ENCODE results near the gene IL32. TPM values are rescaled to one million over a fixed set of nuclear protein-coding genes. Genes with fewer than 3 reads are reported as not detected.

Gene IL32
- total RNA-seq, 1 donor from 2014 or later, result 1,559 TPM

- DNase-seq (ENCODE audit: extremely low read depth, low read depth, low spot score), result no peak
Observed at GRCh38 chr16:3113765-3114479, 48.5 kb downstream of the IL32 start.

- DNase-seq (ENCODE audit: extremely low read depth, low read depth, low spot score), result no peak
Observed at GRCh38 chr16:3115003-3115402, 49.6 kb downstream of the IL32 start.

DNA sequence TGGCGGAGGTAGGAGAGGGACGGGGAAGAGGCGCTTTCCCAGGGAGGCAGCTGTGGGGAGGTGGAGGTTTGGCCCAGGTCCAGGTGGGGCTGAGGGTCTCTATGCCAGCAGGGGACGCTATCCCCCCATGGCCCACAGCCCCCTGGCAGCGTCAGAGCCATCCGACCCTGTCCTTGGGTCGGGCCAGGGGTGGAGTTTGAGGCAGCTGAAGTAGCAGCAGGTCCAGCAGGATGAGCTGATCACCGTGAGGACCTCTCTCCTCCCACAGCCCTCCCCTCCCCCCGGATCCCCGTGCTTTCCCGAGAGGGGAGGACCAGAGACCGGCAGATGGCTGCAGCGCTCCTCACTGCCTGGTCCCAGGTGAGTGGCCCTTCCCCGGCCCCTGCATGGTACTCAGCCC lies 50.1 kb downstream of the IL32 start:
- DNase-seq (ENCODE audit: extremely low read depth, low read depth, low spot score), result no peak

- DNase-seq (ENCODE audit: extremely low read depth, low read depth, low spot score), result no peak
Observed at GRCh38 chr16:3118204-3118790, 52.9 kb downstream of the IL32 start.

DNA sequence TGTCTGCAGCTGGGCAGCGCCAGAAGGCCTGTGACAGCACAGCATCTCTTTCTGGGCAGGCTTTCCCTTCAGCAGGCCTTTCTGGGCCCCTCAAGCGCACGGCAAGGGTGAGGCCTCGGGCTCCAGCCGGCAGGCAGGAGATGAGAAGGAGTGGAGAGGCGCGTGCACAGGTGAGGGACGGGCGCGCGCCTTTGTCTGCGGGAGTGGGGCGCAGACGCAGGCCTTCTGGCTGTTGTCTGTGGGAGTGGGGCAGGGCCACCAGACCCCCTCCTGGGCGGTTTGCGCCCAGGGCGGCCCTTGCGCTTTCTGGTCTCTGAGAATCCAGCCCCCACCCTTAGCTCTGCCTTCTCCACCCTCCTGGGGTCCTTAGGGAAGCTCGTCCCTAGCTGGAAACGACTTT lies 53.4 kb downstream of the IL32 start:
- no peak for DNase-seq (ENCODE audit: extremely low read depth, low read depth, low spot score)

Other genes starting within 250 kb of the IL32 start
- gene PRSS21, start 248.4 kb upstream of the IL32 start, total RNA-seq, result not detected in 2 replicates
- 0.99 TPM in 1 of 2 replicates, not detected in the other for gene ZG16B, start 235.3 kb upstream of the IL32 start, total RNA-seq
- 0.44 TPM in 1 of 2 replicates, not detected in the other for gene PRSS22, start 207.5 kb upstream of the IL32 start, total RNA-seq
- 81.6 and 96.0 TPM in 2 replicates for gene FLYWCH2, start 182.4 kb upstream of the IL32 start, total RNA-seq
- gene FLYWCH1, start 153.7 kb upstream of the IL32 start, total RNA-seq, result 49.2 and 56.5 TPM in 2 replicates
- gene KREMEN2, start 101.4 kb upstream of the IL32 start, total RNA-seq, result 0.15 TPM in 1 of 2 replicates, not detected in the other
- 10.7 and 14.9 TPM in 2 replicates for gene PAQR4, start 96.3 kb upstream of the IL32 start, total RNA-seq
- 9.0 and 12.9 TPM in 2 replicates for gene PKMYT1, start 85.2 kb upstream of the IL32 start, total RNA-seq
- not detected in 2 replicates for gene CLDN9, start 52.7 kb upstream of the IL32 start, total RNA-seq
- 0.12 and 12.9 TPM in 2 replicates for gene CLDN6, start 47.5 kb upstream of the IL32 start, total RNA-seq
- gene TNFRSF12A, start 45.3 kb upstream of the IL32 start, total RNA-seq, result 202 and 204 TPM in 2 replicates
- gene HCFC1R1, start 41.7 kb upstream of the IL32 start, total RNA-seq, result 24.7 and 32.6 TPM in 2 replicates
- gene THOC6, start 41.6 kb upstream of the IL32 start, total RNA-seq, result 20.7 and 28.9 TPM in 2 replicates
- not detected in 2 replicates for gene BICDL2, start 28.7 kb upstream of the IL32 start, total RNA-seq
- gene MMP25, start 19.1 kb upstream of the IL32 start, total RNA-seq, result 0.05 and 0.35 TPM in 2 replicates
- gene ZSCAN10, start 33.7 kb downstream of the IL32 start, total RNA-seq, result not detected in 2 replicates
- 19.8 and 26.3 TPM in 2 replicates for gene ZNF205, start 46.9 kb downstream of the IL32 start, total RNA-seq
- gene ZNF213, start 69.4 kb downstream of the IL32 start, total RNA-seq, result 7.5 and 15.1 TPM in 2 replicates
- not detected in 2 replicates for gene OR1F1, start 122.6 kb downstream of the IL32 start, total RNA-seq
- gene ZNF200, start 169.5 kb downstream of the IL32 start, total RNA-seq, result 7.2 and 9.5 TPM in 2 replicates
- gene MEFV, start 191.0 kb downstream of the IL32 start, total RNA-seq, result not detected in 2 replicates
- 30.2 and 31.5 TPM in 2 replicates for gene ZNF263, start 217.9 kb downstream of the IL32 start, total RNA-seq
- 2.0 and 2.4 TPM in 2 replicates for gene TIGD7, start 239.8 kb downstream of the IL32 start, total RNA-seq
- 9.8 and 18.9 TPM in 2 replicates for gene ZNF75A, start 239.9 kb downstream of the IL32 start, total RNA-seq

All from glomerular endothelial cell (primary cell).